GM23248 (cell line): ENCODE results near the gene NLRP7.

Experiments
- EZH2 ChIP-seq: fragments of 200-600 bp; sonication (generic); IDR thresholded peaks from 2 replicates; pipeline ENCODE4 v1.6.1; 2018; ENCODE audit warnings: antibody characterized with exemption, mild to moderate bottlenecking; ENCODE audit not compliant: insufficient read depth, poor library complexity, severe bottlenecking
- EZH2phosphoT487 ChIP-seq: fragments of 200-600 bp; sonication (generic); IDR thresholded peaks from 2 replicates; pipeline ENCODE4 v1.6.1; 2018; ENCODE audit warnings: antibody characterized with exemption, moderate library complexity, mild to moderate bottlenecking, low read depth; ENCODE audit not compliant: insufficient read depth

DNA sequence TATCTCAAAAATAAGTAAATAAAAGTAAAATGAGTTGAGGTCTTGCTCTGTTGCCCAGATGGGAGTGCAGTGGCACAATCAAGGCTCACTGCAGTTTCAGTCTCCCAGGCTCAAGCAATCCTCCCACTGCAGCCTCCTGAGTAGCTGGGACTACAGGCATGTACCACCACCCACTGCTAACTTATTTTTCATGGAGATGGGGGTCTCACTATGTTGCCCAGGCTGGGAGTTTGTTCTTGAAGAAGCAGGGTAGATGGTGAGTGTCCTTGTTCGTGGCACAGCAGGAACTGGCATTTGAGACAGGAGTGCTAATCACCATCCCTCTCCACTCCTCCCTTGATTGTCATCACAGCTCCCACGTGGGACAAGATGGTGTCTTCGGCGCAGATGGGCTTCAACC lies 22.3 kb upstream of the NLRP7 start:
- TF ChIP-seq EZH2: no peak
- TF ChIP-seq EZH2phosphoT487: no peak
